NK-92 (cell line): ENCODE data around the gene CFAP300.

Source experiments
- DNase-seq: peaks from one replicate; lab custom pipeline; 2025; ENCODE audit not compliant: unreplicated experiment; lab: John Stamatoyannopoulos, UW

Gene CFAP300

DNA sequence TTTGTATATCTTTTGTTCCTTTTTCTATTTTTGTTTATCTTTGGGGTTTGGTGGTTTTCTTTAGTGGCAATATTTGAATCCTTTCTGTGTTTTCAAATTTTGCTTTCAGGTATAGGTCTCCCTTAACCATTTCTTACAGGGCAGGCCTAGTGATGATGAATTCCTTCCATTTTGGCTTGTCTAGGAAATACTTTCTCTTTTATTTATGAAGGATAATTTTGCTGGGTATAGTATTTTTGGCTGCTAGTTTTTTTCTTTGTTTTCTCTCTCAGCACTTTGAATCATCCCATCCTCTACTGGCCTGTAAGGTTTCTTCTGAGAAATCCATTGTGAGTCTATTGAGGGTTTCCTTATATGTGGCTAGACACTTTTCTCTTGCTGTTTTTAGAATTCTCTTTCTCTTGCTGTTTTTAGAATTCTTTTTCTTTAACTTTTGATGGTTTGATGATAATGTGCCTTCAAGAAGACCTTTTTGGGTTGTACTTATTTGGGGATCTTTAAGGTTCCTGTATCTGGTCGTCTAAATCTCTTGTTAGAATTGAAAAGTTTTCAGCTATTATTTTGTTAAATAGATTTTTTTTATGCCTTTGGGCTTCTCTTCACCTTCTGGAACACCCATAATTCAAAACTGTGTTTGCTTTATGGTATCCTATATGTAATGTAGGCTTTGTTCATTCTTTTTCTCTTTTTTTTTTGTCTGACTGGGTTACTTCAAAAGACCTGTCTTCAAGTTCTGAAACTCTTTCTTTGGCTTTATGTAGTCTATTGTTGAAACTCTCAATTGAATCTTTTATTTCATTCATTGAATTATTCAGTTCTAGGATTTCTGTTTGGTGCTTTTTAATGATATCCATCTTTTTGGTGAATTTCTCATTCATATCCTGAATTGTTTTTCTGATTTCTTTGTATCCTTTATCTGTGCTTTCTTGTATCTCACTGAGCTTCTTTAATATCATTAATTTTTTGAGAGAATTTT is 24.5 kb downstream of the CFAP300 start:
- DNase-seq, result no peak

DNA sequence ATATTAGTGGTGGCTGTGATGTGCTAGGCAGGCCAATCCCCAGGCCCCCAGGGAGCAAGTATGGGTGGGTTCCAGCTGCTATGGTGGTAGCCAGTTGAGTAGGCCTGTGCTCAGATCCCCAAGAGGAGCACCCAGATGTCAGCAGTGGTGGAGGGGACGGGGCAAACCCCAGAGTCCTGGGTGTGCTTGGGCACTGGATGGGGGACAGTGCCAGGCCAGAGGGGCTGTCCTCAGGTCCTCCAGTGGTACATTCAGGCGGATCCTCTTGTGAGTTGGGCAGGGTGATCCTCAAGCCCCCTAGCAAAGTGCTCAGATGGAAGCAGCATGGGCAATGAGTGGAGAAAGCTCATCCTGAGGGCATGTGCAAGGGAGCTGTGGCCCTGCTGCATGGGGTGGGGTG is 26.0 kb downstream of the CFAP300 start:
- DNase-seq, result no peak

DNA sequence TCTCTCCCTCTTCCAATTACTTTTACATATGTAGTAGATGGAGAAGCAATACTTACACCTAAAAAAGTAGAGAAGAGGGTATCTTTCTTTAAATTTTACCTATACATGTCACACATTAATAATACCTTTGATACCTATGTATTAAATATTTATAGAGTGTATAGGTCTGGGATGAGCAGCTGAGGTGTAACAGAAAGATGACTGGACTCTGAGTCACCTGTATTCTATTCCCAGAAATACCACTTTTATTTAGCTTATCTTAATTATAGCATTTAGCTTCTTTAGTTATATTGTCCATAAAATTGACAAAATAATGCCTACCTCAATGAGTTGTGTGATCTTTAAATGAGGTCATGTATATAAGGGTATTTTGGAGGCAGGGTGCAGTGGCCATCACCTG is 32.4 kb downstream of the CFAP300 start:
- DNase-seq, result no peak

DNA sequence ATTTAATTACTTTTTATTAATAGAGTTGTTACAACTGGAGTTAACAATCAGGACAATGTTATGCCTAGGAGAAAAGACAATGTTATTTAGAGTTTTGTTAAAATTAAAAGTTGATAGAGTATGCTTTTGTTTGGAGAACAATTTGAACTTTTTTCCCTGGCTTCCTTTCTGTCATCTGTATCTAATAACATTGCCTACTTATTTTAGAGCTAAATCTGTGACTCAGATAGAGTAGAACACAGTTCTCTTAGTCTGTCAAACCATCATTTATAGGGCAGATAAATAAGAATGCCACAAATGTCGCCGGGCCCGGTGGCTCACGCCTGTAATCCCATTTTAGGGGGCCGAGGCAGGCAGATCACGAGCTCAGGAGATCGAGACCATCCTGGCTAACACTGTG is 34.1 kb downstream of the CFAP300 start:
- DNase-seq, result no peak

DNA sequence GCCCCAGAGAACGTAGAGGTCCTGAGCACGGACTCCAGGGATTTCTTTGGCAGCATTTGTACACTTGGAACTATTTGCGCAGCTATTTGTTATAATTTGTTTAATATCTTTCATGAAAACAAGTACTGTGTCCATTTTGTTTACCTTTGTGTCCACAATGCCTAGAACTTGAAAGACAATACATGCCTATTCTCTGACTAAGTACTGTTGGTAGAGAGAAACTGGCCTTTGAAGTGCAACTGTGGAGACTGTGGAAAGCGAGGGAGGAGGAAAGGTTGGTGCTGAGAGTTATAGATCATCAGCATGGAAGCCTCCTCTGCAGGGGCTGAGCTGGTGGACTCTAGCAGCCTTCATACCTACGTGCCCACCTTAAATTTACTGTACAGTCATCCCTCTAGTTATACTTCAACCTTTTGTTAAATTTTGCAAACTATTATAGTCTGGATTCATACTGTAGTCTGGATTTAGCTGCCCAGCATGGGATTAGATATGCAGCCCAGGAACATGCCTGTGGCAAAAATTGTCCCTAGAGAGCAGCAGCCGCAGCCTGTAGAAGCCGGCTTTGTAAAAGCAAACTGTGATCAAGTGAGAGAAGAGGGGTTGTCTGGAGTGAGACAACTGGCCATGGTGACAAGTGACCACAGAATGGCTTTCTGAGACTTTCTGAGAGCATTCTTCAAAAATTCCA is 38.8 kb downstream of the CFAP300 start:
- no peak for DNase-seq

DNA sequence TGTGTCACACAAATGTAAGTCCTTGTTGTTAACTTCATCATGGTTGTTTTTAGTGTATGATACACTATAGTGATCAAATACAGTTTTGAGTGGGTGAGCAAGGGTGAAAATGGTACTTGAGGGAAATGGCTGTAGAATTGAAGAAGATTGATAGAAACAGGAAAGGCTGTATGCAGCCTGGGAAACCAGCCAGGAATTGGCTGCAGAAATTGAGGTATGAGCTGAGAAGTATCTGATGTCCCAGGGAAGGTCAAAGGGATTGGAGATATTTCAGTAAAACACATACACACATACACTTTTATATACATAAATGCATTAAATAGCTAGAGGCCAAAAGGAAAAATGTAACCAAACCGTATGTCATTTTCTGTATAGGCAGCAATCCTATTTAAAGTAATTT is 49.9 kb downstream of the CFAP300 start:
- no peak for DNase-seq

DNA sequence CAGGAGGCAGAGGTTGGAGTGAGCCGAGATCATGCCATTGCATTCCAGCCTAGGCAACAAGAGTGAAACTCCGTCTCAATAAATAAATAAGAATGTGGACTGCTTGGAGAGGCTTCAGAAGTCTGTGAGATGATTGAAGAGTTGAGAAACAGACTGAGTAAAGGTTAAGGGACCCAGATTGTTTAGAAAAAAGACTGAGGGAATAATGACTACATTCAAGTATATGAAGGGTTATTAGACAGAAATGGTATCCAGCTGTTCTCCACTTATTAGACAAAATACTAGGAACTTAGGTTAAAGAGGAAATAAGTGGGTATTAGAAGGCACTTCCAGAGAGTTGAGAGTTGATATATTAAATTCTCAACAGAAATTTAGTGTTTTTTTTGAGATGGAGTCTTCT is 52.5 kb downstream of the CFAP300 start:
- no peak for DNase-seq

DNA sequence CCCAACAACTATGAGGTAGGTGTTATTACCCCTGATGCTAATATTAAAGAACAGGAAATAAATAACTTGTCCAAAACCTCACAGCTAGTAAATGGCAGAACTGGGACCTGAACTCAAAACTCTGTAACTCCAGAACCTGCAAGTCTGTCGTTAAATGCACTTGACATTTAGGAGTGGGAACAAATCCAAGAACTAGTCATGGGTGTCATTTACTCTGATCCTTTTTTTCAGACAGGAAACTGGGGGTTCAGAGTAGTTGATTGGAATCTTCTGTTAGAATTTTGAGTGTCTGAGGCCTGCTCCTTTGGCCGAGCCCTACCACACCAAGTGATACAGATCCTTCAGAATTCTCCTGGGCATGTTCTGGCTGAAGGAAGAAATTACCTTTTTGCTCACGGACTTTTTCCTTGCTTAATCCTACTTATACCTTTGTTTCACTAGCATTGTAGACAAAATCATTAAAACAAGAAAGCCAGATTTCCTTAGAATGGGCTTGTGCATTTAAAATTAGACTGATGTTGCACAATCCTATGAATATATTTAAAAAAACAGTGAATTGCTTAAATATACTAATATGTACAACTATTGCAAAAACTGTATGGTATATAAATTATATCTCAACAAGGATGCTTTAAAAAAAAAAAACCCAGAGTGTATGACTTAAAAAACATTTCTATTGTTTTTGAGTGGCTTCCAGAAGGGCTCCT is 61.6 kb downstream of the CFAP300 start:
- no peak for DNase-seq

DNA sequence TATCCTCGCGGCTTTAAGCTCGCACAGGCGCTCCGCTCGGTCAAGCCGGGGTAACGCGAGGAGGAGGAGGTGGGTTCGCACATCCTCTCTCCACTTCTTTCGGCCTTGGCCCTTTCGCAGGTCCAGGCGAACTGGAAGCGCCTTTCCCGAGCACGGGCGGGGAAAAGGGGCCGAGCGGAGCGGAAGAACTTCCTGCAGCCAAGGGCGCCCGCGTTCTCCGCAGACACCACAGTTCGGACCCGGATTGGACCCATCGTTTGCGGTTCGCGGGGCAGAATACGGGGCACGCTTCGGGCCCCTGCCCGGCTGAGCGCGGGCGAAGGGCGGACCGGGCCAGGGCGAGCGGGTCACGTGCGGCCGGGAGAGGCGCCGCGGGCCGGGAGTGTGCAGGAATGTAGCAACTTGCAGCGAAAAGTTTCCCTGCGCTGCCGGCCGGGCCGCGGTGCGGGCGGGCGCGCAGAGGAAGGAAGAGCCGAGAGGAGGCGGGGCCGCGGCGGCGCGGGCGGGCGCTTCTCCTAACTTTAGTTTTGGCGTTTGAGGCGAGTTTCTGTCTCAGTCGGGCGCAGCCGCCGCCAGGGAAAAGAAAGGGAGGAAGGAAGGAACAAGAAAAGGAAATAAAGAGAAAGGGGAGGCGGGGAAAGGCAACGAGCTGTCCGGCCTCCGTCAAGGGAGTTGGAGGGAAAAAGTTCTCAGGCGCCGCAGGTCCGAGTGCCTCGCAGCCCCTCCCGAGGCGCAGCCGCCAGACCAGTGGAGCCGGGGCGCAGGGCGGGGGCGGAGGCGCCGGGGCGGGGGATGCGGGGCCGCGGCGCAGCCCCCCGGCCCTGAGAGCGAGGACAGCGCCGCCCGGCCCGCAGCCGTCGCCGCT is 62.9 kb downstream of the CFAP300 start, which contains the start of gene YAP1:
YAP1 (plus strand) TSS at position 552 of the 865 bp plus-strand sequence. CDS start 402 bp downstream, outside the sequence.
- no peak for DNase-seq

DNA sequence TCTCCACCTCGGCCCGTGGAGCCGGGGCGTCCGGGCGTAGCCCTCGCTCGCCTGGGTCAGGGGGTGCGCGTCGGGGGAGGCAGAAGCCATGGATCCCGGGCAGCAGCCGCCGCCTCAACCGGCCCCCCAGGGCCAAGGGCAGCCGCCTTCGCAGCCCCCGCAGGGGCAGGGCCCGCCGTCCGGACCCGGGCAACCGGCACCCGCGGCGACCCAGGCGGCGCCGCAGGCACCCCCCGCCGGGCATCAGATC is 63.4 kb downstream of the CFAP300 start:
- no peak for DNase-seq

DNA sequence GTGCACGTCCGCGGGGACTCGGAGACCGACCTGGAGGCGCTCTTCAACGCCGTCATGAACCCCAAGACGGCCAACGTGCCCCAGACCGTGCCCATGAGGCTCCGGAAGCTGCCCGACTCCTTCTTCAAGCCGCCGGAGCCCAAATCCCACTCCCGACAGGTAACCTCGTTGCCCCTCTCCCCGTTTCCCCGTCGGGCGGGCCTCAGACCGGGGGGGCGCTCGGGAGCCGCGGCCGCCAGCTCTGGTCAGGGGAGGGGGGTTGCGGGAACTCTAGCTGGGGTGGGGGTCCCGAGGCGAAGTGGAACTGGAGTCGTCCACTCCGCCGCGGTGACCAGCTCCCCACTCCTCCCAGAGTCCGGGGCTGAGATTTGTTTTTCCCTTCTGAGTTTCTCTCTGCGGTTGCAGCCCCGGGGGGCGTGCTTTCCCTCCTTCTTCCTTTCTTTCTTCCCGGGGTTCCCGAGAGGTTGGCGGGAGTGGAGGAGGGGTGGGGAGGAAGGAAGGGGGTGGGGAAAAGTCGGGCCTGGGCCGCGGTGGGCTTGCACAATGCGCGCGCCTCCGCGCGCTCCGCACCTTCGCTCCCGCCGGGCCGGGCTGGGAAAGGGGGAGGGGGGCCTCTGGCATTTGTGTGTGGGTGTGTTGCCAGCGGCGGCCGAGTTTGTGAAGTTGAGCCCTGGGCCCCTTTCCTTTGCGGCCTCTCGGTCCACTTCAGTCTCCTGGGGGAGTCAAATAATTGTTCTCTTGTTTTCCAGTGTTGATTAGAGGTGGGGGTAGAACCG is 64.0 kb downstream of the CFAP300 start:
- DNase-seq, result no peak

DNA sequence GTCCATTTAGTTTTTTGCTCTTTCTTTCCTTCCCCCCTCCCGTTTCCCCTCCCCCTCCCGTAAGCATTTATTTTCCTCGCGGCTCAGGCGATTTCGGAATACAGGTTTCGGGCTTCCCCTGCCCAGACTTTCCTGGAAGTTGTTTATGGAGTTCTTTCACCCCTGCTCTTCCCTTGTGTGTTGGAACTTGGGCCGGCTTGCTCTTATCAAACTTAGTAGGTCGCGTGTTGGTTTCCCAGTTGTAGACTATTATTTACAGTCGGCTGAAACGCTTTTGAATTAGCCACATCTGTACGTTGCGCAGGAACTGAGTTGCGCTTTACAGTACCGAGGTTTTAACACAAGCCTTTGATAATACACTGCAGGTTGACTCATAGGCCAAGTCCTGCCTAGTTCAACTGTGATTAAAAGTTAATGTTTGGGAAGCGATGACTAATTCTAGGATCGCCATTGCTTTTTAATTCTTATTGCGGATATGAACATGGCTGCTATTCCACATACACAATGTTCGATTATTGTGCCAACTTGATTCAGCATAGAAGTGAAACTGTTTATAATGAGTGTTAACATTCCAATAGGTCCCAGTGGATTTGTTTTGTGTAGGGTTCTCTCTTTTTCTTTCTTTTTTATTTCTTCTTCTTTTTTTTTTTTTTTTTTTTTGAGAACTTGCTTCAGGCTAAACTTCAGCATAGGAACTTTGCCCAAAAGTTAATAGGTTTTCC is 64.7 kb downstream of the CFAP300 start:
- no peak for DNase-seq

DNA sequence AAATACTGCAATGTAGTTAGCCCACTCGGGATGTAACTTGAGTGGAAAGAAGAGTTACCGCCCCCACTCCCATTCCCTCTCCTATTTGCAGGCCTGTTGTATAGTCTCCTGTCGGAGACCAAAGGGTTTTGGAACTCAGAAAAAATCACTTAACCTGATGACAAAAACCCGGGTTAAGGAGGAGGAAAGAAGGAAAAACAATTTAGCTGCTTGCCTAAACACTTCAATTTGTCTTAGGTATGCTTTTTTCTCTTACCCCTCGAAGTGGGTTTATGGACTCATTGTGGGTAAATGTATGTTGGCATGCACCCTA is 65.2 kb downstream of the CFAP300 start:
- DNase-seq, result no peak

DNA sequence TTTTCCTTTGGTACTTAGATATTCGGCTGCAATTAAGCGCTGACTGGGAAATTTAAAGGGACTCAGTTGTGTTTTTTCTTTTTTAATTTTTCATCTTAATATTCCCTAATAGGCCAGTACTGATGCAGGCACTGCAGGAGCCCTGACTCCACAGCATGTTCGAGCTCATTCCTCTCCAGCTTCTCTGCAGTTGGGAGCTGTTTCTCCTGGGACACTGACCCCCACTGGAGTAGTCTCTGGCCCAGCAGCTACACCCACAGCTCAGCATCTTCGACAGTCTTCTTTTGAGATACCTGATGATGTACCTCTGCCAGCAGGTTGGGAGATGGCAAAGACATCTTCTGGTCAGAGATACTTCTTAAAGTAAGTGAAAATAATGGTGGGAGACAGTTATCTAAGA is 66.8 kb downstream of the CFAP300 start:
- no peak for DNase-seq

DNA sequence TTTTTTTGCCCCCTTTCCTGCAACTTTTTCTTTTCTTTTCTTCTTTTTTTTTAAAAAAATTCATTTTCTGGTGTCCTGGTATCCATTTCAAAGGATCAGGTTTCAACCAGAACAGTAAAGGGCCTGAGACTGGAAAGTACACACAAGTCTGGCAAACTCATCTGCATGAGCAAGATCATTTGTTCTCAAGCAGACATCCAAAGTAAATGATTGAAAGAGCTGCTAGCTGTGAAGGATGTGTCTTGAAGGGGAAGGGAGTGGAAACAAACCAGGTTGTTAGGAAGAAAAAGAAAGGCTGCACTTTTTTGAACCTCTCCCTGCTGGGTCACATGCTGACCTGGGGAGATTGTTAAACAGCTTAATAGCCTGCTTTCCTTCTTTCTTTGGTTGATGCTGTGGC is 68.3 kb downstream of the CFAP300 start:
- no peak for DNase-seq

DNA sequence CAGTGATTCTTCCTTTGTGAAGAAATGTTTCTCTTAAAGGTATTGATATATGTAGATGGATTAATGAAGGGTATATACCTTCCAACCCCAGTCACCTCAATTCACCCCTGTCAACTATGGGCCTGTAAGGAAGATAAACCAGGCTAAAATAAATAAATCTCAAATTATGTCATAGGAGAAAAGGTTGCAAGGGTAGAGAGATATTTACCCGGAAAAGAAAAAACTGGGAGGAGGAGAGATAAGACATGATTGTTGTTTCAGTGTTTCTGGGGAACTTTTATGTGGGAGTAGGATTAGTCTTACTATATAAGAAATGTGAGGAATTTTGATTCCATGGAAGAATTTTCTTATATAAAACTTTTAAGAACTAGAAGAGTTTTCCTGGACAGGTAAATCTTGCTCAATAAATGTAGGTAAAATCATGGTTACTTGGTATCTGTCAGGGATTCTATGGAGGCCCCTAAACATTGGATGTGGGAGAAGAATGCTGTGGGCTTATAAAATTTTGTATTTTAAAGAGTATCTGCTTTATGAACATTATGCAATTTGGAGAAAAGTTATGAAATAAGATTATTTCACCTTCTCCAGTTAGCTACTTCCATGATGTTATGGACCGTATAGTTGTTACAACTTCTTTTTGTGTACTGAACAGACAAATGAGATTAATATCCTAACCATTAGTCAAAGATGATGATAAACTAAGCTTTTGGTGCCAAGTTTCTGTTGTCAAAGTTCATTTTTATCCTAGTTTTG is 69.4 kb downstream of the CFAP300 start:
- no peak for DNase-seq

DNA sequence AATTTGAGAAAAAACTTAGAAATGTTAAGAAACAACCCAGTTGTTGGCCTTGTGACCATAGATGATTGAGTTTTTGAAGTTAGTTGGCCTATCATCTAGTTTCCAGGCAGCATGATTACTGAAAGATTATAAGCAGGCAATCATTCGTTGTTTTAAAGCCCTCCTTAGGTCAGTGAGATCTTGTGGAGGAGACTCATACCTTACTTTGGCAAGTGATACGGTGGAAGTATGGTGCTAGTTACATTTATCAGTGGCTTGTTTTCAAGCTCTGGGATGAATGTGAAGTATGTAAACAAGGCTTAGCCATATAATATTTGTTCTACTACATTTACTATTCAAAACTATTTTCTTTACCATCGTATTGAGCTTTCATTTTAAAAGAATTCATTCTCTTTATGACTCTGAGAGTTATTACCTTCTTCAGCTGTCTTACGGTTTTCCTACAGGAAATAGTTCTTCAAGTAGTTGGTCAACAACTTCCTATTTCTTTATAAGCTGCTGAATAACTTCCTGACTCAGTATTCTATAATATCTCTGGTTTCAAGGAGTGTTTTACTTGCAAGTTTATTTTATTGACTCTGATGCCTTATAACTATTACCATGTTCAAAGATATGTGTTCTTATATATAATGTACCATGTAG is 70.4 kb downstream of the CFAP300 start:
- no peak for DNase-seq

DNA sequence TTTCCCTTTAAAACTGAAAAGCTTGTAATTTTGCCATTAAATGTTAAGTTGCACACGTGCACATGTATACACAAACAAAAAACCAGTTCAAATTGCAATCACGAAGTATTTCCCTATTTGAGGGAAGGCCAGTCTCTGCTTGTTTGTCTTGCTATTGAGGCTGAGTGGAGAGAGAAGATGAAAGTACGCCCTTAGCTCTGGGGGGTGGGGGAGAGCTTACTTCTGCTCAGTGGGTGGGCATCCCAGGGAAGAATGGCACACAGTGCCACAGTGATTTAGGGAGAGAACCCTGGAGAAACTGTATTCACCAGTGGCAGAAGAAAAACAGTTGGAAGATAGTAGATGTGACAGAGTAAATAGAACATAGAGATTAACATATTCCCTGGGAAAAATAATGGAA is 71.7 kb downstream of the CFAP300 start:
- no peak for DNase-seq

DNA sequence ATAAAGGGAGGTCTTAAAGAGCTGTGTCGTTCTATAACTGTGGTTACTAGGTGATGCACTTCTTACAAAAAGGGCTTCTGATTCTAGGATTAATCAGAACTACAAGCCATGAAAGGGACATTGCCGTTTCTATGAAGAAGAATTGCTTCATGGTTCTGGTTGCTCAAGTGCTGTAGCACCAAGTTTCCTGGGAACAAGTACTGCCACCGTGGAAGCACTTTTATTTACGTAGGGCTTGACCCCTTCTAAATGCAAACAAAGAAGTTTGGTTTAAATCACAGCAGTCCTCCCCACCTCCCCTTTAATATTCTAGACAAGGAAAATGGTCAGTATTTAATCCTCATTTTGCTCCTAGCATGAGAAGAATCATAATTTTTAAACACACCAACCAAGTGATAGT is 72.8 kb downstream of the CFAP300 start:
- DNase-seq, result no peak
